Keratinocyte (primary cell): ENCODE measurements around the gene FAM221B. TPM values are rescaled to one million over a fixed set of nuclear protein-coding genes. Genes with fewer than 3 reads are reported as not detected.

Source experiments
- DNase-seq: peaks from one replicate; pipeline ENCODE4 v3.0.0-alpha.2; 2011; ENCODE audit warnings: low read depth, missing footprints, low spot score
- FAIRE-seq: peaks from 2 replicates; lab custom pipeline; 2011; peaks lifted over from hg19 to GRCh38; lab: Jason Lieb, UNC
- H2AFZ ChIP-seq: 2 replicates; pipeline ENCODE4 v1.6.0; 2012; ENCODE audit warnings: low read length, control low read depth, inconsistent platforms; ENCODE audit not compliant: control insufficient read depth
- H3K27ac ChIP-seq: 2 replicates; pipeline ENCODE4 v1.5.1; 2011; ENCODE audit warnings: low read length; ENCODE audit not compliant: control insufficient read depth, insufficient read depth
- H3K27me3 ChIP-seq: 3 replicates; pipeline ENCODE4 v1.6.0; 2011; ENCODE audit warnings: low read length; ENCODE audit not compliant: control insufficient read depth, insufficient read depth; ENCODE audit errors: extremely low read depth
- H3K36me3 ChIP-seq, 2 experiments: 2 replicates in 1 of 2; 3 replicates in 1 of 2; pipeline ENCODE4 v1.5.1; 2011; ENCODE audit warnings: low read length in 2 of 2, mild to moderate bottlenecking in 1 of 2; ENCODE audit not compliant: control insufficient read depth in 2 of 2, insufficient read depth in 2 of 2; ENCODE audit errors: extremely low read depth in 1 of 2
- H3K4me1 ChIP-seq: 3 replicates; pipeline ENCODE4 v1.5.1; 2011; ENCODE audit warnings: low read length; ENCODE audit not compliant: control insufficient read depth, insufficient read depth; ENCODE audit errors: extremely low read depth
- H3K4me2 ChIP-seq: 3 replicates; pipeline ENCODE4 v1.6.0; 2011; ENCODE audit warnings: low read depth, low read length; ENCODE audit not compliant: control insufficient read depth, insufficient read depth; ENCODE audit errors: extremely low read depth
- H3K4me3 ChIP-seq, 3 experiments: fragments of 200-600 bp in 1 of 3; sonication (generic) in 1 of 3; 2 replicates in 2 of 3; 3 replicates in 1 of 3; pipeline ENCODE4 v1.5.1; 2011 to 2016; ENCODE audit warnings: low read length in 3 of 3, mild to moderate bottlenecking in 3 of 3, control low read depth in 2 of 3, inconsistent platforms in 1 of 3, low read depth in 1 of 3, mixed read lengths in 1 of 3, mixed run types in 1 of 3, moderate library complexity in 1 of 3; ENCODE audit not compliant: control insufficient read depth in 2 of 3, insufficient read depth in 2 of 3; ENCODE audit errors: extremely low read depth in 1 of 3
- H3K79me2 ChIP-seq: 2 replicates; pipeline ENCODE4 v1.6.0; 2012; ENCODE audit warnings: low read length; ENCODE audit not compliant: control insufficient read depth, insufficient read depth
- H3K9ac ChIP-seq: 3 replicates; pipeline ENCODE4 v1.6.0; 2011; ENCODE audit warnings: low read length; ENCODE audit not compliant: control insufficient read depth, insufficient read depth; ENCODE audit errors: extremely low read depth
- H3K9me1 ChIP-seq: 3 replicates; pipeline ENCODE4 v1.6.0; 2011; ENCODE audit warnings: low read length; ENCODE audit not compliant: control insufficient read depth, insufficient read depth; ENCODE audit errors: extremely low read depth
- H3K9me3 ChIP-seq: 2 replicates; pipeline ENCODE4 v1.5.1; 2012; ENCODE audit warnings: low read depth, low read length; ENCODE audit not compliant: control insufficient read depth
- H4K20me1 ChIP-seq: 3 replicates; pipeline ENCODE4 v1.6.0; 2011; ENCODE audit warnings: low read length; ENCODE audit not compliant: control insufficient read depth, insufficient read depth; ENCODE audit errors: extremely low read depth
- CTCF ChIP-seq, 3 experiments: IDR thresholded peaks in 1 of 3; conservative IDR thresholded peaks in 1 of 3; optimal IDR thresholded peaks in 1 of 3; 2 replicates in 2 of 3; 3 replicates in 1 of 3; pipeline versions ENCODE3 to v1.5.1; 2011; ENCODE audit warnings: low read length in 3 of 3, mild to moderate bottlenecking in 3 of 3, moderate library complexity in 2 of 3, control low read depth in 1 of 3, inconsistent platforms in 1 of 3; ENCODE audit not compliant: insufficient read depth in 2 of 3; ENCODE audit errors: extremely low read depth in 1 of 3
- EZH2 ChIP-seq: IDR thresholded peaks from one replicate; pipeline ENCODE4 v1.6.1; 2012; ENCODE audit warnings: inconsistent platforms, mild to moderate bottlenecking, low read length, moderate library complexity
- dilution Hi-C: fragments of 300-500 bp; cut with MboI; formaldehyde crosslinking; loops from one replicate; pipeline ENCODE4 v1.7.0; 2020; ENCODE audit warnings: low sequenced_read_pairs; ENCODE audit not compliant: extremely low pct_ligation_motif_present
- polyA plus RNA-seq, 5 experiments: library from polyadenylated mRNA; depleted of rRNA in 3 of 5; stranded (reverse) in 3 of 5; stranded (forward) in 1 of 5; unstranded in 1 of 5; fragments of >200 nt; gene quantifications; 1 replicate in 1 of 5; 2 replicates in 3 of 5; 3 replicates in 1 of 5; pipeline versions ENCODE4 v1.2.1 to v1.2.3, GENCODE V29; 2011 to 2012; ENCODE audit warnings: missing spikeins in 2 of 5, low read depth in 1 of 5, low replicate concordance in 1 of 5

Gene FAM221B
- polyA plus RNA-seq, 1 donor (not counting 4 experiments of a cell fraction or from before 2014, with no cell fraction given), result not detected

GRCh38 chr9:35842795-35843194, 14.3 kb upstream of the FAM221B start:
- TF ChIP-seq EZH2 (no peak), CTCF (optimal IDR thresholded peaks at IDR 0.05 in 1 of 3, IDR thresholded peaks at IDR 0.05 in 1 of 3, conservative IDR thresholded peaks at IDR 0.05 in 1 of 3; ENCODE audit: extremely low read depth in 1 of 3, insufficient read depth in 2 of 3, low read length in 3 of 3) (no peak)
- no peaks in the 10 kb centered on the region for H3K79me2 ChIP-seq
- no peaks in the 10 kb centered on the region for H3K36me3 ChIP-seq
- peaks cover 33% of the 10 kb centered on the region for H3K4me1 ChIP-seq
- no peaks in the 10 kb centered on the region for H4K20me1 ChIP-seq
- no peak overlapping the region for H3K4me3 ChIP-seq
- no peak overlapping the region for H2AFZ ChIP-seq
- no peak for FAIRE-seq
- no peak for DNase-seq
- no peak overlapping the region for H3K9ac ChIP-seq
- no peak overlapping the region for H3K27ac ChIP-seq
- dilution Hi-C loops, result no loop called here
- H3K9me1 ChIP-seq, result peaks cover 2% of the 10 kb centered on the region
- H3K4me2 ChIP-seq, result no peak overlapping the region
- no peaks in the 10 kb centered on the region for H3K9me3 ChIP-seq
- no peaks in the 10 kb centered on the region for H3K27me3 ChIP-seq

GRCh38 chr9:35842020-35842745, 13.7 kb upstream of the FAM221B start:
- no peaks in the 10 kb centered on the region for H4K20me1 ChIP-seq

More at GRCh38 chr9:35842020-35842745, 13.7 kb upstream of the FAM221B start:
- no peaks in the 10 kb centered on the region for H3K79me2 ChIP-seq
- H3K27me3 ChIP-seq, result no peaks in the 10 kb centered on the region
- DNase-seq, result no peak
- no peak for FAIRE-seq
- no peak overlapping the region for H3K27ac ChIP-seq
- H3K36me3 ChIP-seq, result no peaks in the 10 kb centered on the region
- H3K9ac ChIP-seq, result no peak overlapping the region
- no peak overlapping the region for H2AFZ ChIP-seq
- no peak overlapping the region for H3K4me2 ChIP-seq
- dilution Hi-C loops, result no loop called here
- TF ChIP-seq CTCF (optimal IDR thresholded peaks at IDR 0.05 in 1 of 3, IDR thresholded peaks at IDR 0.05 in 1 of 3, conservative IDR thresholded peaks at IDR 0.05 in 1 of 3; ENCODE audit: extremely low read depth in 1 of 3, insufficient read depth in 2 of 3, low read length in 3 of 3) (no peak), EZH2 (no peak)
- H3K9me3 ChIP-seq, result no peaks in the 10 kb centered on the region
- H3K4me1 ChIP-seq, result peaks cover 30% of the 10 kb centered on the region
- H3K9me1 ChIP-seq, result peaks cover 2% of the 10 kb centered on the region
- no peak overlapping the region for H3K4me3 ChIP-seq
